SK-N-SH (cell line): ENCODE data around the gene TRAF2. TPM values are rescaled to one million over a fixed set of nuclear protein-coding genes. Genes with fewer than 3 reads are reported as not detected.

Source experiments
- CTCF ChIA-PET: fragments of 300-600, 350-600 bp; formaldehyde crosslinking; extraction: SDS; loops from one replicate; lab custom pipeline; 2021; lab: Yijun Ruan, JAX
- POLR2A ChIA-PET: fragments of 350-600 bp; sonication (Branson Sonifier 250); formaldehyde crosslinking; extraction: SDS; loops from one replicate; lab custom pipeline; 2020; ENCODE audit warnings: antibody characterized with exemption, inconsistent platforms; lab: Yijun Ruan, JAX
- DNase-seq: peaks from one replicate; pipeline ENCODE4 v3.0.0; 2012
- H2AFZ ChIP-seq: fragments of 200-600 bp; sonication (generic); 2 replicates; pipeline ENCODE4 v1.8.1; 2016; ENCODE audit warnings: antibody characterized with exemption, mild to moderate bottlenecking, low read depth
- H3F3A ChIP-seq: fragments of 200-600 bp; sonication (generic); replicated peaks from 2 replicates; pipeline ENCODE3; 2016; ENCODE audit warnings: antibody characterized with exemption, mild to moderate bottlenecking; ENCODE audit not compliant: insufficient read depth
- H3K27ac ChIP-seq, 2 experiments: fragments of 200-500 bp in 1 of 2; fragments of 200-600 bp in 1 of 2; sonication (Bioruptor generic) in 1 of 2; sonication (generic), shearing (Covaris generic) in 1 of 2; 2 replicates each; pipeline versions ENCODE4 v1.5.1 to v1.6.1; 2014 to 2016; ENCODE audit warnings: low read depth in 2 of 2, inconsistent platforms in 1 of 2, low read length in 1 of 2, mild to moderate bottlenecking in 1 of 2, mixed read lengths in 1 of 2
- H3K27me3 ChIP-seq: fragments of 200-600 bp; sonication (generic), shearing (Covaris generic); 2 replicates; pipeline ENCODE4 v1.6.1; 2016; ENCODE audit warnings: mixed run types; ENCODE audit not compliant: insufficient read depth
- H3K36me3 ChIP-seq, 2 experiments: fragments of 200-500 bp in 1 of 2; fragments of 200-600 bp in 1 of 2; sonication (Bioruptor generic) in 1 of 2; sonication (generic) in 1 of 2; replicated peaks in 1 of 2; 2 replicates each; pipeline versions ENCODE3 to v1.5.1; 2014 to 2016; ENCODE audit warnings: low read length in 1 of 2, mild to moderate bottlenecking in 1 of 2; ENCODE audit not compliant: insufficient read depth in 2 of 2, control insufficient read depth in 1 of 2
- H3K4me1 ChIP-seq, 2 experiments: fragments of 200-500 bp in 1 of 2; fragments of 200-600 bp in 1 of 2; sonication (Bioruptor generic) in 1 of 2; sonication (generic), shearing (Covaris generic) in 1 of 2; 2 replicates each; pipeline versions ENCODE4 v1.5.1 to v1.6.1; 2014 to 2016; ENCODE audit warnings: low read depth in 1 of 2, low read length in 1 of 2, mixed run types in 1 of 2; ENCODE audit not compliant: insufficient read depth in 2 of 2, control insufficient read depth in 1 of 2
- H3K4me2 ChIP-seq: fragments of 200-600 bp; sonication (generic), shearing (Covaris generic); 2 replicates; pipeline ENCODE4 v1.6.1; 2017; ENCODE audit warnings: mixed run types
- H3K4me3 ChIP-seq, 2 experiments: fragments of 200-500 bp in 1 of 2; fragments of 200-600 bp in 1 of 2; sonication (Bioruptor generic) in 1 of 2; sonication (generic), shearing (Covaris generic) in 1 of 2; 2 replicates each; pipeline versions ENCODE4 v1.5.1 to v1.8.1; 2014 to 2016; ENCODE audit warnings: low read depth in 2 of 2, inconsistent platforms in 1 of 2, low read length in 1 of 2, mild to moderate bottlenecking in 1 of 2, mixed read lengths in 1 of 2, moderate library complexity in 1 of 2
- H3K79me2 ChIP-seq: fragments of 200-600 bp; sonication (generic); 2 replicates; pipeline ENCODE4 v1.8.1; 2017; ENCODE audit warnings: mild to moderate bottlenecking; ENCODE audit not compliant: insufficient read depth
- H3K9ac ChIP-seq: fragments of 200-600 bp; sonication (generic); 2 replicates; pipeline ENCODE4 v1.6.1; 2017; ENCODE audit warnings: mixed run types
- H3K9me2 ChIP-seq: fragments of 200-600 bp; sonication (generic); 2 replicates; pipeline ENCODE4 v1.6.1; 2017; ENCODE audit warnings: mixed run types
- H3K9me3 ChIP-seq: fragments of 200-600 bp; sonication (generic); 2 replicates; pipeline ENCODE4 v1.6.1; 2017; ENCODE audit warnings: mixed run types, mild to moderate bottlenecking, moderate library complexity
- H4K20me1 ChIP-seq: fragments of 200-600 bp; sonication (generic); 2 replicates; pipeline ENCODE4 v1.6.1; 2017; ENCODE audit warnings: mild to moderate bottlenecking, mixed run types; ENCODE audit not compliant: insufficient read depth
- CHD2 ChIP-seq: fragments of 150-350 bp; IDR thresholded peaks from 2 replicates; pipeline ENCODE4 v1.6.1; 2018; ENCODE audit warnings: low read length; ENCODE audit not compliant: partially characterized antibody
- ELF1 ChIP-seq: IDR thresholded peaks from 2 replicates; pipeline ENCODE4 v1.4.0; 2012
- EZH2phosphoT487 ChIP-seq: fragments of 200-600 bp; sonication (generic); IDR thresholded peaks from 2 replicates; pipeline ENCODE4 v1.6.1; 2017; ENCODE audit warnings: low read depth, mixed run types, mild to moderate bottlenecking, antibody characterized with exemption, moderate library complexity, borderline replicate concordance
- FOXJ3 ChIP-seq: sonication (generic); formaldehyde crosslinking; IDR thresholded peaks from 2 replicates; pipeline ENCODE4 v1.5.1; 2020; ENCODE audit warnings: mild to moderate bottlenecking, missing genetic modification reagents
- IRF3 ChIP-seq: fragments of 150-350 bp; IDR thresholded peaks from 2 replicates; pipeline ENCODE4 v1.6.1; 2016; ENCODE audit warnings: mild to moderate bottlenecking, low read depth, low read length
- MAX ChIP-seq: IDR thresholded peaks from 2 replicates; pipeline ENCODE4 v1.4.0; 2012; ENCODE audit warnings: low read depth
- MEF2A ChIP-seq: IDR thresholded peaks from 2 replicates; pipeline ENCODE4 v1.4.0; 2012; ENCODE audit warnings: low read depth, borderline replicate concordance
- POLR2AphosphoS5 ChIP-seq: IDR thresholded peaks from 2 replicates; pipeline ENCODE4 v1.6.1; 2012; ENCODE audit warnings: low read depth, low read length
- RCOR1 ChIP-seq: fragments of 150-350 bp; IDR thresholded peaks from 2 replicates; pipeline ENCODE4 v1.6.1; 2017; ENCODE audit warnings: antibody characterized with exemption, low read length
- REST ChIP-seq: IDR thresholded peaks from 2 replicates; pipeline ENCODE4 v1.6.1; 2012; ENCODE audit warnings: mild to moderate bottlenecking, low read depth, low read length, moderate library complexity
- RFX5 ChIP-seq: IDR thresholded peaks from 2 replicates; pipeline ENCODE4 v1.6.1; 2012; ENCODE audit warnings: mild to moderate bottlenecking, improper control_type of control experiment, low read length
- SIN3A ChIP-seq: IDR thresholded peaks from 2 replicates; pipeline ENCODE4 v1.6.1; 2012; ENCODE audit warnings: low read depth, mild to moderate bottlenecking, low read length, moderate library complexity, borderline replicate concordance
- SMC3 ChIP-seq: IDR thresholded peaks from 2 replicates; pipeline ENCODE4 v1.6.1; 2012; ENCODE audit warnings: low read depth, low read length, improper control_type of control experiment
- TEAD4 ChIP-seq: IDR thresholded peaks from 2 replicates; pipeline ENCODE4 v1.4.0; 2012; ENCODE audit warnings: mild to moderate bottlenecking, borderline replicate concordance; ENCODE audit not compliant: insufficient read depth
- ZBTB33 ChIP-seq: IDR thresholded peaks from 2 replicates; pipeline ENCODE4 v1.4.0; 2012; ENCODE audit warnings: low read depth, borderline replicate concordance
- WGBS: methylation state at CpG from one replicate; pipeline ENCODE4 v1.1.6; 2017; ENCODE audit warnings: low lambda C conversion rate; 5-methylcytosine and 5-hydroxymethylcytosine counted together
- polyA plus RNA-seq, 3 experiments: library from polyadenylated mRNA; depleted of rRNA; stranded (reverse); fragments of >200 nt; gene quantifications; 2 replicates each; pipeline ENCODE4 v1.2.3, GENCODE V29; 2012

Gene TRAF2
- polyA plus RNA-seq, 1 of the 3 experiments (the other 2 are of a cell fraction), result 15.4 TPM

DNA sequence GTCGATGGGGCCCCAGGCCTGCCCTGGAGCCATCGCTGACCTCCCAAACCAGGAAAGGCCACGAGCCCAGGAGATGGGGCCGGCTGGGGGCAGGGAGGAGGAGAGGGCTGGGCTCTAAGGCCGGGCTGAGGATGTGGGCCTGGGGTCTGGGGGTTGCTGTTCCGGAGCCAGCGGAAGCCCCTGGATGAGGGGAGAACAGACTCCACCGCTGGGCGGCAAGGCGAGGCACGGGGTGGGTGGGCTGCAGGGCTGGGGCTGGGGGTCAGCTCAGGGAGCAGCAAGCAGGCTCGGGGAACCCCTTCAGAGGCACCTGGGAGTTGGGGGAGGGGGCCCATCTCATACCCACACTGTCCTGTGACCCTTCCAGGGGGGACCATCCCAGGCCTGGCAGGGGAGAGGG lies 77.4 kb downstream of the TRAF2 start (continued):
- TF ChIP-seq RCOR1 (no peak), SIN3A (no peak)
- TF ChIP-seq, all 33 proteins: peak for 0

GRCh38 chr9:136964171-136964689 lies 77.9 kb downstream of the TRAF2 start:
- Histone ChIP-seq H3F3A (no peaks in the 10 kb centered on the region), H3K4me2 (no peak overlapping the region), H3K9ac (no peak overlapping the region), H3K9me3 (no peaks in the 10 kb centered on the region), H3K79me2 (no peaks in the 10 kb centered on the region), H3K4me3 (no peak overlapping the region), H3K27ac (no peak overlapping the region), H3K4me1 (peaks cover 0 to 8% of the 10 kb centered on the region in 2 experiments; a peak in 1 of 4 replicates), H3K36me3 (no peaks in the 10 kb centered on the region), H4K20me1 (no peaks in the 10 kb centered on the region), H2AFZ (no peak overlapping the region), H3K27me3 (no peaks in the 10 kb centered on the region), H3K9me2 (no peaks in the 10 kb centered on the region)
- TF ChIP-seq RFX5 (no peak), POLR2AphosphoS5 (no peak), CHD2 (no peak), ELF1 (no peak), ZBTB33 (no peak), EZH2phosphoT487 (no peak), TEAD4 (no peak), FOXJ3 (CRISPR knock-in tag) (no peak), MAX (no peak), IRF3 (no peak), SIN3A (no peak), REST (no peak), SMC3 (no peak), MEF2A (no peak)
- DNase-seq, result no peak
- POLR2A ChIA-PET, result no interaction called here
- CTCF ChIA-PET, result interaction anchor here (0.6 to 1.9 kb wide), 6 partner anchors 9 to 172 kb away, joined by 3 to 7 read pairs (median 4); partner anchors contain the start of gene PTGDS
- WGBS, result 77% methylated on average over 4 of the region's 22 CpGs
